HCT116 (cell line): ENCODE measurements around the gene PTPN22. TPM values are rescaled to one million over a fixed set of nuclear protein-coding genes. Genes with fewer than 3 reads are reported as not detected.

Source experiments
- ATAC-seq: fragments of 200-7000 bp; cut with Tn5 transposase; 2 replicates; pipeline ENCODE4 v1.9.1; 2020; ENCODE audit warnings: mild to moderate bottlenecking, moderate library complexity
- BruUV-seq: library from RNA; stranded (reverse); fragments of 400-500 nt; replicated peaks from 2 replicates; lab custom pipeline; 2021; lab: Mats Ljungman, UMichigan
- CTCF ChIA-PET: fragments of 300-600 bp; sonication (Branson Sonifier 250); formaldehyde crosslinking; loops from one replicate; lab custom pipeline; 2021; ENCODE audit warnings: antibody characterized with exemption; lab: Charles Lee
- POLR2A ChIA-PET: fragments of 300-600, 350-600 bp; sonication (Branson Sonifier 250); formaldehyde crosslinking; loops from one replicate; lab custom pipeline; 2021; ENCODE audit warnings: antibody characterized with exemption; lab: Charles Lee
- RAD21 ChIA-PET, 2 experiments: fragments of 300-600 bp; sonication (Branson Sonifier 250); formaldehyde crosslinking; loops; one replicate each; lab custom pipeline; 2023; ENCODE audit warnings: low total read pairs in 2 of 2; ENCODE audit not compliant: uncharacterized antibody in 2 of 2, unreplicated experiment in 2 of 2, low non-redundant PET in 1 of 2; lab: Charles Lee
- DNase-seq: peaks from one replicate; pipeline ENCODE4 v3.0.0-alpha.2; 2010; ENCODE audit warnings: low read depth, low spot score
- H2AFZ ChIP-seq: fragments of 200-600 bp; shearing (Covaris generic), sonication (generic); 2 replicates; pipeline ENCODE4 v1.6.1; 2017; ENCODE audit warnings: low read depth, mixed run types, mixed read lengths, antibody characterized with exemption, low read length; ENCODE audit not compliant: poor library complexity, severe bottlenecking
- H3K27ac ChIP-seq: 2 replicates; pipeline ENCODE4 v1.5.1; 2012; ENCODE audit warnings: low read depth, low read length
- H3K27me3 ChIP-seq: fragments of 200-600 bp; sonication (generic); 2 replicates; pipeline ENCODE4 v1.6.1; 2016; ENCODE audit warnings: mixed run types, low read length, mixed read lengths; ENCODE audit not compliant: insufficient read depth
- H3K36me3 ChIP-seq, 2 experiments: fragments of 200-500 bp in 1 of 2; fragments of 200-600 bp in 1 of 2; sonication (Bioruptor generic) in 1 of 2; sonication (generic) in 1 of 2; 2 replicates each; pipeline versions ENCODE4 v1.5.1 to v1.6.1; 2014 to 2016; ENCODE audit warnings: low read length in 2 of 2, inconsistent platforms in 1 of 2, mixed read lengths in 1 of 2, mixed run types in 1 of 2; ENCODE audit not compliant: insufficient read depth in 2 of 2, control insufficient read depth in 1 of 2
- H3K4me1 ChIP-seq, 2 experiments: fragments of 200-600 bp in 1 of 2; sonication (generic) in 1 of 2; 2 replicates each; pipeline versions ENCODE4 v1.5.1 to v1.6.1; 2012 to 2017; ENCODE audit warnings: low read length in 2 of 2, inconsistent platforms in 1 of 2, mild to moderate bottlenecking in 1 of 2, mixed read lengths in 1 of 2, mixed run types in 1 of 2, moderate library complexity in 1 of 2; ENCODE audit not compliant: insufficient read depth in 2 of 2, control insufficient read depth in 1 of 2
- H3K4me2 ChIP-seq: fragments of 200-600 bp; sonication (generic); 2 replicates; pipeline ENCODE4 v1.6.1; 2017; ENCODE audit warnings: mixed run types, low read length, mixed read lengths
- H3K4me3 ChIP-seq, 2 experiments: fragments of 200-600 bp in 1 of 2; sonication (generic) in 1 of 2; replicated peaks in 1 of 2; 2 replicates each; pipeline ENCODE4 v1.5.1; 2011 to 2016; ENCODE audit warnings: low read length in 2 of 2, control low read depth in 1 of 2, low read depth in 1 of 2, mild to moderate bottlenecking in 1 of 2, mixed read lengths in 1 of 2, mixed run types in 1 of 2
- H3K79me2 ChIP-seq: fragments of 200-600 bp; sonication (generic); 2 replicates; pipeline ENCODE4 v1.6.1; 2017; ENCODE audit warnings: mild to moderate bottlenecking, mixed run types, low read length, moderate library complexity, mixed read lengths; ENCODE audit not compliant: insufficient read depth
- H3K9ac ChIP-seq: fragments of 200-600 bp; sonication (generic); 2 replicates; pipeline ENCODE4 v1.6.1; 2016; ENCODE audit warnings: low read length, mixed read lengths
- H3K9me2 ChIP-seq: fragments of 200-600 bp; sonication (generic), shearing (Covaris generic); 2 replicates; pipeline ENCODE4 v1.6.1; 2017; ENCODE audit warnings: mixed run types, mild to moderate bottlenecking, moderate library complexity; ENCODE audit not compliant: insufficient read depth
- H3K9me3 ChIP-seq, 2 experiments: fragments of 200-500 bp in 1 of 2; fragments of 200-600 bp in 1 of 2; sonication (Bioruptor generic) in 1 of 2; sonication (generic) in 1 of 2; 2 replicates each; pipeline ENCODE4 v1.6.1; 2014 to 2017; ENCODE audit warnings: low read length in 2 of 2, mixed read lengths in 2 of 2, inconsistent platforms in 1 of 2, low read depth in 1 of 2, mild to moderate bottlenecking in 1 of 2, mixed run types in 1 of 2, moderate library complexity in 1 of 2; ENCODE audit not compliant: control insufficient read depth in 1 of 2, insufficient read depth in 1 of 2
- H4K20me1 ChIP-seq: fragments of 200-600 bp; sonication (generic), shearing (Covaris generic); 2 replicates; pipeline ENCODE4 v1.6.1; 2017; ENCODE audit warnings: mixed run types, mild to moderate bottlenecking, moderate library complexity; ENCODE audit not compliant: insufficient read depth
- CTCF ChIP-seq, 3 experiments: fragments of 200-600 bp in 1 of 3; sonication (generic) in 1 of 3; IDR thresholded peaks in 2 of 3; conservative IDR thresholded peaks in 1 of 3; 2 replicates each; pipeline ENCODE4 v1.5.1; 2012 to 2017; ENCODE audit warnings: low read depth in 2 of 3, low read length in 2 of 3, antibody characterized with exemption in 1 of 3, borderline replicate concordance in 1 of 3, control low read depth in 1 of 3, mild to moderate bottlenecking in 1 of 3, mixed read lengths in 1 of 3, mixed run types in 1 of 3, moderate library complexity in 1 of 3; ENCODE audit not compliant: insufficient read depth in 1 of 3
- ELF1 ChIP-seq: IDR thresholded peaks from 2 replicates; pipeline ENCODE4 v1.6.1; 2012; ENCODE audit warnings: low read depth, borderline replicate concordance
- EZH2 ChIP-seq: fragments of 200-600 bp; sonication (generic); IDR thresholded peaks from 2 replicates; pipeline ENCODE4 v1.6.1; 2017; ENCODE audit warnings: antibody characterized with exemption, mixed run types
- RAD21 ChIP-seq: IDR thresholded peaks from 2 replicates; pipeline ENCODE4 v1.6.1; 2012; ENCODE audit warnings: low read depth, mild to moderate bottlenecking
- TCF7L2 ChIP-seq: IDR thresholded peaks from 2 replicates; pipeline ENCODE4 v1.7.0; 2011; ENCODE audit warnings: borderline replicate concordance, inconsistent platforms; ENCODE audit not compliant: insufficient read depth, insufficient read length; ENCODE audit errors: extremely low read depth
- intact Hi-C: fragments of 100-400 bp; cut with micrococcal nuclease; formaldehyde crosslinking; loops from 2 replicates; pipeline ENCODE4 v1.10.0; 2022
- total RNA-seq: library from RNA; stranded (reverse); gene quantifications from one replicate; pipeline ENCODE4 v1.2.1, GENCODE V29; 2021; ENCODE audit not compliant: unreplicated experiment
- TF ChIP-seq, protein P1 (sequence below): IDR thresholded peaks from 2 replicates; pipeline ENCODE4 v1.6.1; 2012
- TF ChIP-seq, protein P2 (sequence below): IDR thresholded peaks from 2 replicates; pipeline ENCODE4 v1.6.1; 2012; ENCODE audit warnings: low read depth

The PTPN22 gene
- total RNA-seq, 1 experiment from 2014 or later = 0.17 TPM

- TF ChIP-seq CTCF (IDR thresholded peaks at IDR 0.05 in 2 of 3, conservative IDR thresholded peaks at IDR 0.05 in 1 of 3; ENCODE audit: borderline replicate concordance in 1 of 3, insufficient read depth in 1 of 3, low read depth in 2 of 3, low read length in 2 of 3) = no peak
- TF ChIP-seq, protein P1, sequence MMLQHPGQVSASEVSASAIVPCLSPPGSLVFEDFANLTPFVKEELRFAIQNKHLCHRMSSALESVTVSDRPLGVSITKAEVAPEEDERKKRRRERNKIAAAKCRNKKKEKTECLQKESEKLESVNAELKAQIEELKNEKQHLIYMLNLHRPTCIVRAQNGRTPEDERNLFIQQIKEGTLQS = no peak
- TF ChIP-seq, protein P2, sequence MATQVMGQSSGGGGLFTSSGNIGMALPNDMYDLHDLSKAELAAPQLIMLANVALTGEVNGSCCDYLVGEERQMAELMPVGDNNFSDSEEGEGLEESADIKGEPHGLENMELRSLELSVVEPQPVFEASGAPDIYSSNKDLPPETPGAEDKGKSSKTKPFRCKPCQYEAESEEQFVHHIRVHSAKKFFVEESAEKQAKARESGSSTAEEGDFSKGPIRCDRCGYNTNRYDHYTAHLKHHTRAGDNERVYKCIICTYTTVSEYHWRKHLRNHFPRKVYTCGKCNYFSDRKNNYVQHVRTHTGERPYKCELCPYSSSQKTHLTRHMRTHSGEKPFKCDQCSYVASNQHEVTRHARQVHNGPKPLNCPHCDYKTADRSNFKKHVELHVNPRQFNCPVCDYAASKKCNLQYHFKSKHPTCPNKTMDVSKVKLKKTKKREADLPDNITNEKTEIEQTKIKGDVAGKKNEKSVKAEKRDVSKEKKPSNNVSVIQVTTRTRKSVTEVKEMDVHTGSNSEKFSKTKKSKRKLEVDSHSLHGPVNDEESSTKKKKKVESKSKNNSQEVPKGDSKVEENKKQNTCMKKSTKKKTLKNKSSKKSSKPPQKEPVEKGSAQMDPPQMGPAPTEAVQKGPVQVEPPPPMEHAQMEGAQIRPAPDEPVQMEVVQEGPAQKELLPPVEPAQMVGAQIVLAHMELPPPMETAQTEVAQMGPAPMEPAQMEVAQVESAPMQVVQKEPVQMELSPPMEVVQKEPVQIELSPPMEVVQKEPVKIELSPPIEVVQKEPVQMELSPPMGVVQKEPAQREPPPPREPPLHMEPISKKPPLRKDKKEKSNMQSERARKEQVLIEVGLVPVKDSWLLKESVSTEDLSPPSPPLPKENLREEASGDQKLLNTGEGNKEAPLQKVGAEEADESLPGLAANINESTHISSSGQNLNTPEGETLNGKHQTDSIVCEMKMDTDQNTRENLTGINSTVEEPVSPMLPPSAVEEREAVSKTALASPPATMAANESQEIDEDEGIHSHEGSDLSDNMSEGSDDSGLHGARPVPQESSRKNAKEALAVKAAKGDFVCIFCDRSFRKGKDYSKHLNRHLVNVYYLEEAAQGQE = no peak
- no peak for TF ChIP-seq RAD21
- TF ChIP-seq ELF1 = no peak
- TF ChIP-seq, all 23 proteins: peak for 0
These were observed 94.0 kb downstream of the PTPN22 start (continued) for GRCh38 chr1:113777561-113777960.

DNA sequence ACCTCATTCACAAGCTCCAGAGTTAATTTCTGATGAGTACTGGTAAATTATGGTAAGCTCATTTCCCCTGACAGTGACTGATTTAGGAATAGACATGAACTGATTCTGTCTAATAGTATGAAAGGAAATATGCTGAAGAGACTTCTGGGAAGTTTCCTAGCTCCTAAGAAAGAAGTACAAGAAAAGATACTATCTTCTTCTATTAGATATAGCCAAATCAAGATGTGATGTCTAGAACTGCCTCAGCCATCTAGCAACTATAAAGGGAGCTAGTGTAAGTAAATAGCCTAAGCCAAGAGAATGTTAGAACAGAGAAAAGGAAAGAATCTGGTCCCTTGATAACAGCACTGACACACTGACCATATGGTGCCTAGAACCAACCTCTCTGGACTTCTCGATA lies 101.5 kb downstream of the PTPN22 start:
- H2AFZ ChIP-seq = no peak overlapping the region

More for the DNA sequence above, 101.5 kb downstream of the PTPN22 start:
- no peak overlapping the region for H3K4me2 ChIP-seq
- H3K9me3 ChIP-seq = no peaks in the 10 kb centered on the region
- H3K4me3 ChIP-seq = no peak overlapping the region
- ChIA-PET RAD21 (no interaction called here), CTCF (no interaction called here), POLR2A (no interaction called here)
- ATAC-seq = no peak
- intact Hi-C loops = no loop called here
- no TSS peak for BruUV-seq
- H3K79me2 ChIP-seq = no peaks in the 10 kb centered on the region
- H4K20me1 ChIP-seq = no peaks in the 10 kb centered on the region
- no peak overlapping the region for H3K27ac ChIP-seq
- H3K36me3 ChIP-seq = peaks cover 18 to 28% of the 10 kb centered on the region in 2 experiments
- H3K9ac ChIP-seq = no peak overlapping the region
- no peaks in the 10 kb centered on the region for H3K27me3 ChIP-seq
- no peak for TF ChIP-seq TCF7L2
- no peak for TF ChIP-seq EZH2
- TF ChIP-seq, protein P1 = no peak
- TF ChIP-seq, all 23 proteins: peak for 0
- Histone ChIP-seq H3K4me1 (no peaks in the 10 kb centered on the region), H3K9me2 (no peaks in the 10 kb centered on the region)
- no peak for DNase-seq
